K562 (cell line): ENCODE measurements around the gene AKT1. TPM values are rescaled to one million over a fixed set of nuclear protein-coding genes. Genes with fewer than 3 reads are reported as not detected.
"Not testable (repeated sequence)": the region's sequence is repeated elsewhere in the genome, so short reads cannot be mapped to it uniquely, and the experiment has no call there.

Experiments
- ATF1 ChIP-seq, 2 experiments: fragments of 450-650 bp in 1 of 2; IDR thresholded peaks; 2 replicates each; pipeline ENCODE4 v1.6.1; 2016; ENCODE audit warnings: missing compliant biosample characterization in 1 of 2, missing genetic modification characterization in 1 of 2
- CTCF ChIP-seq, 3 experiments: IDR thresholded peaks in 2 of 3; conservative IDR thresholded peaks in 1 of 3; 2 replicates each; pipeline ENCODE4 v1.5.1; 2011 to 2012; ENCODE audit warnings: low read length in 3 of 3, mild to moderate bottlenecking in 3 of 3, control low read depth in 2 of 3, improper control_type of control experiment in 1 of 3, inconsistent platforms in 1 of 3, low read depth in 1 of 3, mixed read lengths in 1 of 3, moderate library complexity in 1 of 3; ENCODE audit not compliant: insufficient read depth in 2 of 3
- FIP1L1 ChIP-seq: fragments of 200-400 bp; formaldehyde crosslinking; IDR thresholded peaks from 2 replicates; pipeline ENCODE4 v1.6.1; 2018; ENCODE audit warnings: mild to moderate bottlenecking, low read depth, low read length; ENCODE audit not compliant: poor library complexity, severe bottlenecking
- HDAC1 ChIP-seq, 2 experiments: fragments of 450-650 bp; IDR thresholded peaks; 2 replicates each; pipeline ENCODE4 v1.6.1; 2016 to 2017; ENCODE audit warnings: inconsistent platforms in 1 of 2, mild to moderate bottlenecking in 1 of 2, moderate library complexity in 1 of 2
- RNF2 ChIP-seq: sonication (generic); IDR thresholded peaks from 2 replicates; pipeline ENCODE4 v1.6.1; 2016
- TOE1 ChIP-seq, 2 experiments: fragments of 450-650 bp in 1 of 2; sonication (generic) in 1 of 2; formaldehyde crosslinking in 1 of 2; IDR thresholded peaks; 2 replicates each; pipeline versions ENCODE4 v1.7.1 to v1.8.0; 2016 to 2022; ENCODE audit warnings: borderline replicate concordance in 2 of 2, mild to moderate bottlenecking in 2 of 2, antibody characterized with exemption in 1 of 2, inconsistent platforms in 1 of 2, low read depth in 1 of 2, missing genetic modification reagents in 1 of 2, moderate library complexity in 1 of 2
- ZBTB2 ChIP-seq: fragments of 450-650 bp; IDR thresholded peaks from 2 replicates; pipeline ENCODE4 v1.6.1; 2016; ENCODE audit warnings: antibody characterized with exemption
- ZNF282 ChIP-seq: sonication (generic); formaldehyde crosslinking; IDR thresholded peaks from 2 replicates; pipeline ENCODE4 v1.8.1; 2023; ENCODE audit warnings: missing genetic modification reagents
- polyA plus RNA-seq, 8 experiments: library from polyadenylated mRNA; depleted of rRNA in 4 of 8; stranded (reverse) in 5 of 8; unstranded in 3 of 8; fragments of >200 nt; fragmentation: Nextera tagmentation in 2 of 8; fragmentation: Illumina TruSeq in 1 of 8; extraction: Ambion mirVana in 2 of 8; extraction: Trizol in 1 of 8; gene quantifications; 2 replicates each; pipeline versions ENCODE4 v1.2.1 to v1.2.3, GENCODE V29; 2011 to 2014; ENCODE audit warnings: inconsistent platforms in 1 of 8, missing spikeins in 1 of 8
- total RNA-seq, 7 experiments: library from RNA; depleted of rRNA in 6 of 7; stranded (reverse); fragments of >200 nt in 6 of 7; fragmentation: Illumina TruSeq in 2 of 7; extraction: Trizol in 2 of 7; gene quantifications; 2 replicates each; pipeline versions ENCODE4 v1.2.1 to v1.2.3, GENCODE V29; 2011 to 2021; ENCODE audit warnings: low replicate concordance in 1 of 7
- TF ChIP-seq, protein P1 (sequence below): sonication (generic); formaldehyde crosslinking; IDR thresholded peaks from 2 replicates; pipeline ENCODE4 v1.4.0; 2020; ENCODE audit warnings: mild to moderate bottlenecking, missing genetic modification reagents
- TF ChIP-seq, protein P2 (sequence below): sonication (generic); formaldehyde crosslinking; IDR thresholded peaks from 2 replicates; pipeline ENCODE4 v1.8.0; 2023; ENCODE audit warnings: mild to moderate bottlenecking, missing genetic modification reagents
- TF ChIP-seq, protein P3 (sequence below): fragments of 250-450 bp; sonication (Bioruptor Pico); IDR thresholded peaks from 2 replicates; pipeline ENCODE4 v1.4.0; 2020
- TF ChIP-seq, protein P4 (sequence below): fragments of 450-650 bp; IDR thresholded peaks from 2 replicates; pipeline ENCODE4 v1.6.1; 2014; ENCODE audit warnings: low read depth, mild to moderate bottlenecking, moderate library complexity, borderline replicate concordance

AKT1 gene
- total and polyA plus RNA-seq, 9 of the 15 experiments (the other 6 are each of a cell fraction or from before 2014, with no cell fraction given): 0.49 to 132 (median 75.1) TPM

DNA sequence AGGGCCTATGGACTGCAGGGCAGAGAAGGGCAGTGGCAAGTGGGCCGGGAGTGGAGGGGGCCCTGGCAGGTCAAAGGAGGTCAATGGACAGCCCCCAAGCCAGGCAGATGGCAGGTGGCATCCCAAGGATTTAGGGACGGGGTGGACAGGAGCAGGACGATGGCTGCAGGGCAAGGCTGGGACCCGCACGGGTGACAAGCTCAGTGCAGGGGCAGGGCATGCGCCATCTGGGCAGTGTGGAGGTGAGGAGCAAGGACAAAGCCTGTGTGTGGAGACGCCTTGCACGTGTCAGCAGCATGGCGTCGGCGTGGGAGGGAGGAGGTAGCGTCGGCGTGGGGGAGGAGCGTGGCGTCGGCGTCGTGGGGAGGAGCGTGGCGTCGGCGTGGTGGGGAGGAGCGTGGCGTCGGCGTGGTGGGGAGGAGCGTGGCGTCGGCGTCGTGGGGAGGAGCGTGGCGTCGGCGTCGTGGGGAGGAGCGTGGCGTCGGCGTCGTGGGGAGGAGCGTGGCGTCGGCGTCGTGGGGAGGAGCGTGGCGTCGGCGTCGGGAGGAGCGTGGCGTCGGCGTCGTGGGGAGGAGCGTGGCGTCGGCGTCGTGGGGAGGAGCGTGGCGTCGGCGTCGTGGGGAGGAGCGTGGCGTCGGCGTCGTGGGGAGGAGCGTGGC lies 66.2 kb downstream of the AKT1 start (continued):
- 0 out of 2 replicates have a peak, but pooled peaks have one; percentile 20 for TF ChIP-seq TOE1 (IDR thresholded peaks at IDR 0.05; ENCODE audit: borderline replicate concordance)
- not testable (repeated sequence) for TF ChIP-seq TOE1 (CRISPR knock-in tag; IDR thresholded peaks at IDR 0.05; ENCODE audit: borderline replicate concordance, low read depth)
- TF ChIP-seq HDAC1 (IDR thresholded peaks at IDR 0.05): peak in 1 of 2 experiments; percentile 88; a peak in 2 of 4 replicates
- peak; percentile 91; the same call in 1 of the 2 replicates for TF ChIP-seq ZNF282
- TF ChIP-seq, protein P1, sequence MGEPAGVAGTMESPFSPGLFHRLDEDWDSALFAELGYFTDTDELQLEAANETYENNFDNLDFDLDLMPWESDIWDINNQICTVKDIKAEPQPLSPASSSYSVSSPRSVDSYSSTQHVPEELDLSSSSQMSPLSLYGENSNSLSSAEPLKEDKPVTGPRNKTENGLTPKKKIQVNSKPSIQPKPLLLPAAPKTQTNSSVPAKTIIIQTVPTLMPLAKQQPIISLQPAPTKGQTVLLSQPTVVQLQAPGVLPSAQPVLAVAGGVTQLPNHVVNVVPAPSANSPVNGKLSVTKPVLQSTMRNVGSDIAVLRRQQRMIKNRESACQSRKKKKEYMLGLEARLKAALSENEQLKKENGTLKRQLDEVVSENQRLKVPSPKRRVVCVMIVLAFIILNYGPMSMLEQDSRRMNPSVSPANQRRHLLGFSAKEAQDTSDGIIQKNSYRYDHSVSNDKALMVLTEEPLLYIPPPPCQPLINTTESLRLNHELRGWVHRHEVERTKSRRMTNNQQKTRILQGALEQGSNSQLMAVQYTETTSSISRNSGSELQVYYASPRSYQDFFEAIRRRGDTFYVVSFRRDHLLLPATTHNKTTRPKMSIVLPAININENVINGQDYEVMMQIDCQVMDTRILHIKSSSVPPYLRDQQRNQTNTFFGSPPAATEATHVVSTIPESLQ (CRISPR knock-in tag): peak; percentile 82; the same call in 1 of the 2 replicates
- 0 out of 6 replicates have a peak, but pooled peaks of 1 of the 3 experiments have one; percentile 13 for TF ChIP-seq CTCF (IDR thresholded peaks at IDR 0.05 in 2 of 3, conservative IDR thresholded peaks at IDR 0.05 in 1 of 3; ENCODE audit: insufficient read depth in 2 of 3, low read depth in 1 of 3, low read length in 3 of 3)
- peak; percentile 97 for TF ChIP-seq ZBTB2
- TF ChIP-seq, protein P2, sequence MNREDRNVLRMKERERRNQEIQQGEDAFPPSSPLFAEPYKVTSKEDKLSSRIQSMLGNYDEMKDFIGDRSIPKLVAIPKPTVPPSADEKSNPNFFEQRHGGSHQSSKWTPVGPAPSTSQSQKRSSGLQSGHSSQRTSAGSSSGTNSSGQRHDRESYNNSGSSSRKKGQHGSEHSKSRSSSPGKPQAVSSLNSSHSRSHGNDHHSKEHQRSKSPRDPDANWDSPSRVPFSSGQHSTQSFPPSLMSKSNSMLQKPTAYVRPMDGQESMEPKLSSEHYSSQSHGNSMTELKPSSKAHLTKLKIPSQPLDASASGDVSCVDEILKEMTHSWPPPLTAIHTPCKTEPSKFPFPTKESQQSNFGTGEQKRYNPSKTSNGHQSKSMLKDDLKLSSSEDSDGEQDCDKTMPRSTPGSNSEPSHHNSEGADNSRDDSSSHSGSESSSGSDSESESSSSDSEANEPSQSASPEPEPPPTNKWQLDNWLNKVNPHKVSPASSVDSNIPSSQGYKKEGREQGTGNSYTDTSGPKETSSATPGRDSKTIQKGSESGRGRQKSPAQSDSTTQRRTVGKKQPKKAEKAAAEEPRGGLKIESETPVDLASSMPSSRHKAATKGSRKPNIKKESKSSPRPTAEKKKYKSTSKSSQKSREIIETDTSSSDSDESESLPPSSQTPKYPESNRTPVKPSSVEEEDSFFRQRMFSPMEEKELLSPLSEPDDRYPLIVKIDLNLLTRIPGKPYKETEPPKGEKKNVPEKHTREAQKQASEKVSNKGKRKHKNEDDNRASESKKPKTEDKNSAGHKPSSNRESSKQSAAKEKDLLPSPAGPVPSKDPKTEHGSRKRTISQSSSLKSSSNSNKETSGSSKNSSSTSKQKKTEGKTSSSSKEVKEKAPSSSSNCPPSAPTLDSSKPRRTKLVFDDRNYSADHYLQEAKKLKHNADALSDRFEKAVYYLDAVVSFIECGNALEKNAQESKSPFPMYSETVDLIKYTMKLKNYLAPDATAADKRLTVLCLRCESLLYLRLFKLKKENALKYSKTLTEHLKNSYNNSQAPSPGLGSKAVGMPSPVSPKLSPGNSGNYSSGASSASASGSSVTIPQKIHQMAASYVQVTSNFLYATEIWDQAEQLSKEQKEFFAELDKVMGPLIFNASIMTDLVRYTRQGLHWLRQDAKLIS (CRISPR knock-in tag): peak; percentile 90
- peak; percentile 60; the same call in 1 of the 2 replicates for TF ChIP-seq RNF2
- peak; percentile 35; the same call in 1 of the 2 replicates for TF ChIP-seq ATF1 (CRISPR knock-in tag; IDR thresholded peaks at IDR 0.05)
- TF ChIP-seq ATF1 (tag; IDR thresholded peaks at IDR 0.05): peak; percentile 74
- TF ChIP-seq, protein P3, sequence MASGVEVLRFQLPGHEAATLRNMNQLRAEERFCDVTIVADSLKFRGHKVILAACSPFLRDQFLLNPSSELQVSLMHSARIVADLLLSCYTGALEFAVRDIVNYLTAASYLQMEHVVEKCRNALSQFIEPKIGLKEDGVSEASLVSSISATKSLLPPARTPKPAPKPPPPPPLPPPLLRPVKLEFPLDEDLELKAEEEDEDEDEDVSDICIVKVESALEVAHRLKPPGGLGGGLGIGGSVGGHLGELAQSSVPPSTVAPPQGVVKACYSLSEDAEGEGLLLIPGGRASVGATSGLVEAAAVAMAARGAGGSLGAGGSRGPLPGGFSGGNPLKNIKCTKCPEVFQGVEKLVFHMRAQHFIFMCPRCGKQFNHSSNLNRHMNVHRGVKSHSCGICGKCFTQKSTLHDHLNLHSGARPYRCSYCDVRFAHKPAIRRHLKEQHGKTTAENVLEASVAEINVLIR (CRISPR knock-in tag): peak; percentile 32; the same call in 1 of the 2 replicates
- TF ChIP-seq, protein P4, sequence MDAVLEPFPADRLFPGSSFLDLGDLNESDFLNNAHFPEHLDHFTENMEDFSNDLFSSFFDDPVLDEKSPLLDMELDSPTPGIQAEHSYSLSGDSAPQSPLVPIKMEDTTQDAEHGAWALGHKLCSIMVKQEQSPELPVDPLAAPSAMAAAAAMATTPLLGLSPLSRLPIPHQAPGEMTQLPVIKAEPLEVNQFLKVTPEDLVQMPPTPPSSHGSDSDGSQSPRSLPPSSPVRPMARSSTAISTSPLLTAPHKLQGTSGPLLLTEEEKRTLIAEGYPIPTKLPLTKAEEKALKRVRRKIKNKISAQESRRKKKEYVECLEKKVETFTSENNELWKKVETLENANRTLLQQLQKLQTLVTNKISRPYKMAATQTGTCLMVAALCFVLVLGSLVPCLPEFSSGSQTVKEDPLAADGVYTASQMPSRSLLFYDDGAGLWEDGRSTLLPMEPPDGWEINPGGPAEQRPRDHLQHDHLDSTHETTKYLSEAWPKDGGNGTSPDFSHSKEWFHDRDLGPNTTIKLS: peak; percentile 67; the same call in 1 of the 2 replicates
- TF ChIP-seq FIP1L1: peak; percentile 46
